ENCODE results near the gene RNF213.

DNA sequence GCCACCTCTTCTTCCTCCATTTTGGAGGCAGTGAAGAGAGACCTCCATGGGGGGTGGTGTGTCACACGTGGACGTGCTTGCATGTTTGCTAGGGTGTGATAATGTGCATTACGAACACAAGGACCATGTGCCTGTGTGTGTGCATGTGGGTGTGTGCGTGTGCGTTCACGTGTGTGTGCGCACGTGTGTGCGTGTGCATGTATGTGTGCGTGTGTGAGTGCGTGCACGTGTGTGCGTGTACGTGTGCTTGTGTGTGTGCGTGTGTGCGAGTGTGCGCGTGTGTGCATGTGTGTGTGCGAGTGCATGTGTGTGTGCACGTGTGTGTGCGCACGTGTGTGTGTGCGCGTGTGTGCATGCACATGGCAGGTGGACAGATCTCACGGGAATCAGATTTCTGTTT lies 29.5 kb downstream of the RNF213 start:
- TF ChIP-seq, protein P1, sequence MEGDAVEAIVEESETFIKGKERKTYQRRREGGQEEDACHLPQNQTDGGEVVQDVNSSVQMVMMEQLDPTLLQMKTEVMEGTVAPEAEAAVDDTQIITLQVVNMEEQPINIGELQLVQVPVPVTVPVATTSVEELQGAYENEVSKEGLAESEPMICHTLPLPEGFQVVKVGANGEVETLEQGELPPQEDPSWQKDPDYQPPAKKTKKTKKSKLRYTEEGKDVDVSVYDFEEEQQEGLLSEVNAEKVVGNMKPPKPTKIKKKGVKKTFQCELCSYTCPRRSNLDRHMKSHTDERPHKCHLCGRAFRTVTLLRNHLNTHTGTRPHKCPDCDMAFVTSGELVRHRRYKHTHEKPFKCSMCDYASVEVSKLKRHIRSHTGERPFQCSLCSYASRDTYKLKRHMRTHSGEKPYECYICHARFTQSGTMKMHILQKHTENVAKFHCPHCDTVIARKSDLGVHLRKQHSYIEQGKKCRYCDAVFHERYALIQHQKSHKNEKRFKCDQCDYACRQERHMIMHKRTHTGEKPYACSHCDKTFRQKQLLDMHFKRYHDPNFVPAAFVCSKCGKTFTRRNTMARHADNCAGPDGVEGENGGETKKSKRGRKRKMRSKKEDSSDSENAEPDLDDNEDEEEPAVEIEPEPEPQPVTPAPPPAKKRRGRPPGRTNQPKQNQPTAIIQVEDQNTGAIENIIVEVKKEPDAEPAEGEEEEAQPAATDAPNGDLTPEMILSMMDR (conservative IDR thresholded peaks at IDR 0.05 in 1 of 2, IDR thresholded peaks at IDR 0.05 in 1 of 2; ENCODE audit: low read depth in 1 of 2, low read length in 2 of 2), result no peak
- TF ChIP-seq EZH2 (IDR thresholded peaks at IDR 0.05; ENCODE audit: low read length, missing control alignments), result no peak

Data from fibroblast of lung (primary cell).